H1 (cell line): Measurements from ENCODE around the gene ARHGAP32. TPM values are rescaled to one million over a fixed set of nuclear protein-coding genes. Genes with fewer than 3 reads are reported as not detected.
A peak's percentile ranks its signal among the peaks of the same experiment; 100 is the strongest.

ENCODE experiments used
- CTCF ChIA-PET: fragments of 300-600 bp; sonication (Branson Sonifier 250); formaldehyde crosslinking; loops from one replicate; lab custom pipeline; 2021; ENCODE audit not compliant: partially characterized antibody; lab: Charles Lee
- POLR2A ChIA-PET: fragments of 300-600 bp; sonication (Branson Sonifier 250); formaldehyde crosslinking; loops from one replicate; lab custom pipeline; 2021; ENCODE audit warnings: inconsistent platforms; ENCODE audit not compliant: partially characterized antibody; lab: Charles Lee
- DNase-seq, 2 experiments: peaks; one replicate each; pipeline versions ENCODE4 v3.0.0 to v3.0.0-alpha.2; 2010 to 2022; ENCODE audit warnings: low spot score in 2 of 2, low read depth in 1 of 2, mixed read lengths in 1 of 2
- FAIRE-seq: peaks from 2 replicates; lab custom pipeline; 2011; peaks lifted over from hg19 to GRCh38; lab: Jason Lieb, UNC
- H2AFZ ChIP-seq: 2 replicates; pipeline ENCODE4 v1.8.1; 2012; ENCODE audit warnings: low read length, inconsistent platforms
- H2AK5ac ChIP-seq: 2 replicates; pipeline ENCODE4 v1.6.1; 2013; ENCODE audit warnings: low read depth, low read length
- H2BK120ac ChIP-seq: replicated peaks from 2 replicates; pipeline ENCODE3; 2013; ENCODE audit warnings: low read depth, low read length, inconsistent platforms
- H2BK12ac ChIP-seq: 2 replicates; pipeline ENCODE4 v1.6.1; 2013; ENCODE audit warnings: low read depth, low read length
- H2BK15ac ChIP-seq: 2 replicates; pipeline ENCODE4 v1.6.1; 2013; ENCODE audit warnings: low read length
- H2BK20ac ChIP-seq: 2 replicates; pipeline ENCODE4 v1.6.1; 2013; ENCODE audit warnings: low read length
- H2BK5ac ChIP-seq: 2 replicates; pipeline ENCODE4 v1.6.1; 2013; ENCODE audit warnings: low read depth, low read length
- H3K14ac ChIP-seq: 2 replicates; pipeline ENCODE4 v1.6.1; 2013; ENCODE audit warnings: inconsistent platforms; ENCODE audit not compliant: insufficient read length
- H3K18ac ChIP-seq: 2 replicates; pipeline ENCODE4 v1.6.1; 2013; ENCODE audit warnings: low read length; ENCODE audit errors: extremely low read depth
- H3K23ac ChIP-seq: 2 replicates; pipeline ENCODE4 v1.6.1; 2013; ENCODE audit warnings: inconsistent platforms; ENCODE audit not compliant: insufficient read length
- H3K23me2 ChIP-seq: 2 replicates; pipeline ENCODE4 v1.6.1; 2013; ENCODE audit warnings: low read depth, low read length
- H3K27ac ChIP-seq: 2 replicates; pipeline ENCODE4 v1.6.1; 2011; ENCODE audit warnings: low read depth, low read length, inconsistent platforms
- H3K27me3 ChIP-seq, 4 experiments: replicated peaks in 1 of 4; 1 replicate in 1 of 4; 2 replicates in 3 of 4; pipeline versions ENCODE4 v1.6.1 to v1.8.1; 2011 to 2013; ENCODE audit warnings: low read length in 3 of 4, mild to moderate bottlenecking in 3 of 4, inconsistent platforms in 2 of 4, mixed read lengths in 2 of 4, moderate library complexity in 1 of 4; ENCODE audit not compliant: control insufficient read depth in 3 of 4, insufficient read depth in 3 of 4; ENCODE audit errors: extremely low read depth in 1 of 4
- H3K36me3 ChIP-seq, 4 experiments: 2 replicates each; pipeline versions ENCODE4 v1.6.1 to v1.8.1; 2011 to 2013; ENCODE audit warnings: mild to moderate bottlenecking in 4 of 4, low read length in 3 of 4, moderate library complexity in 2 of 4, control low read depth in 1 of 4, inconsistent platforms in 1 of 4; ENCODE audit not compliant: insufficient read depth in 4 of 4, control insufficient read depth in 2 of 4
- H3K4ac ChIP-seq: replicated peaks from 2 replicates; pipeline ENCODE3; 2013; ENCODE audit warnings: low read length, low read depth, mixed read lengths, inconsistent platforms; ENCODE audit not compliant: insufficient read length
- H3K4me1 ChIP-seq, 4 experiments: replicated peaks in 1 of 4; 1 replicate in 1 of 4; 2 replicates in 3 of 4; pipeline versions ENCODE4 v1.6.1 to v1.8.1; 2011 to 2013; ENCODE audit warnings: low read length in 3 of 4, inconsistent platforms in 2 of 4, mixed read lengths in 1 of 4; ENCODE audit not compliant: insufficient read depth in 4 of 4, control insufficient read depth in 3 of 4
- H3K4me2 ChIP-seq, 2 experiments: 2 replicates each; pipeline versions ENCODE4 v1.6.1 to v1.8.1; 2011 to 2013; ENCODE audit warnings: low read depth in 2 of 2, low read length in 2 of 2, control low read depth in 1 of 2, inconsistent platforms in 1 of 2, mild to moderate bottlenecking in 1 of 2; ENCODE audit not compliant: insufficient read depth in 1 of 2
- H3K4me3 ChIP-seq, 4 experiments: fragments of 200-600, 300-600 bp in 1 of 4; sonication (generic), shearing (Covaris generic), sonication (Bioruptor Twin) in 1 of 4; 2 replicates each; pipeline versions ENCODE4 v1.5.1 to v1.8.1; 2011 to 2016; ENCODE audit warnings: low read length in 4 of 4, low read depth in 3 of 4, control low read depth in 2 of 4, inconsistent platforms in 2 of 4, mild to moderate bottlenecking in 2 of 4, mixed read lengths in 1 of 4, moderate library complexity in 1 of 4; ENCODE audit not compliant: insufficient read depth in 2 of 4; ENCODE audit errors: extremely low read depth in 1 of 4
- H3K56ac ChIP-seq: replicated peaks from 2 replicates; pipeline ENCODE3; 2013; ENCODE audit warnings: low read depth, mild to moderate bottlenecking, mixed read lengths, low read length, inconsistent platforms; ENCODE audit not compliant: insufficient read length
- H3K79me1 ChIP-seq: 2 replicates; pipeline ENCODE4 v1.6.1; 2013; ENCODE audit warnings: low read depth, low read length, control low read depth
- H3K79me2 ChIP-seq, 2 experiments: 2 replicates each; pipeline versions ENCODE4 v1.6.1 to v1.8.1; 2012 to 2013; ENCODE audit warnings: low read length in 2 of 2, mild to moderate bottlenecking in 2 of 2, inconsistent platforms in 1 of 2; ENCODE audit not compliant: insufficient read depth in 2 of 2, control insufficient read depth in 1 of 2
- H3K9ac ChIP-seq, 4 experiments: replicated peaks in 1 of 4; 1 replicate in 1 of 4; 2 replicates in 3 of 4; pipeline versions ENCODE4 v1.6.1 to v1.8.1; 2011 to 2013; ENCODE audit warnings: low read depth in 3 of 4, low read length in 3 of 4, control low read depth in 2 of 4, mild to moderate bottlenecking in 2 of 4, moderate library complexity in 2 of 4, inconsistent platforms in 1 of 4; ENCODE audit errors: extremely low read depth in 1 of 4
- H3K9me3 ChIP-seq, 2 experiments: 2 replicates each; pipeline versions ENCODE4 v1.6.1 to v1.8.1; 2012 to 2013; ENCODE audit warnings: mild to moderate bottlenecking in 2 of 2, moderate library complexity in 2 of 2, control low read depth in 1 of 2, inconsistent platforms in 1 of 2, low read depth in 1 of 2, low read length in 1 of 2, mixed read lengths in 1 of 2; ENCODE audit not compliant: insufficient read depth in 2 of 2
- H4K20me1 ChIP-seq, 2 experiments: replicated peaks in 1 of 2; 2 replicates each; pipeline versions ENCODE3 to v1.8.1; 2011 to 2013; ENCODE audit warnings: inconsistent platforms in 2 of 2, low read length in 2 of 2, mild to moderate bottlenecking in 1 of 2; ENCODE audit not compliant: insufficient read depth in 2 of 2, control insufficient read depth in 1 of 2
- H4K5ac ChIP-seq: 2 replicates; pipeline ENCODE4 v1.6.1; 2013; ENCODE audit warnings: low read length, low read depth, mixed read lengths, inconsistent platforms; ENCODE audit not compliant: insufficient read length
- H4K8ac ChIP-seq: 2 replicates; pipeline ENCODE4 v1.8.0; 2013; ENCODE audit warnings: mild to moderate bottlenecking, moderate library complexity, low read length, inconsistent platforms; ENCODE audit not compliant: insufficient read depth; ENCODE audit errors: extremely low read depth
- H4K91ac ChIP-seq: replicated peaks from 2 replicates; pipeline ENCODE3; 2013; ENCODE audit warnings: low read length, mixed read lengths, inconsistent platforms; ENCODE audit not compliant: insufficient read length
- EGR1 ChIP-seq: IDR thresholded peaks from 2 replicates; pipeline ENCODE4 v1.6.1; 2011; ENCODE audit warnings: low read depth, low read length, borderline replicate concordance
- FOSL1 ChIP-seq: IDR thresholded peaks from 2 replicates; pipeline ENCODE4 v1.6.1; 2011; ENCODE audit warnings: mild to moderate bottlenecking, low read depth, low read length, moderate library complexity; ENCODE audit not compliant: insufficient read depth
- GABPA ChIP-seq: IDR thresholded peaks from 2 replicates; pipeline ENCODE4 v1.6.1; 2011; ENCODE audit warnings: mild to moderate bottlenecking, low read length, moderate library complexity, borderline replicate concordance; ENCODE audit not compliant: insufficient read depth
- GTF2F1 ChIP-seq: IDR thresholded peaks from 2 replicates; pipeline ENCODE4 v1.6.1; 2012; ENCODE audit warnings: low read depth, low read length, improper control_type of control experiment, borderline replicate concordance
- HDAC6 ChIP-seq: IDR thresholded peaks from one replicate; pipeline ENCODE4 v1.7.1; 2012; ENCODE audit warnings: low read depth, mild to moderate bottlenecking, inconsistent platforms, low read length, moderate library complexity
- KDM1A ChIP-seq: fragments of 200-600, 300-600 bp; sonication (generic); IDR thresholded peaks from 2 replicates; pipeline ENCODE4 v1.7.1; 2016; ENCODE audit warnings: mild to moderate bottlenecking, low read length, borderline replicate concordance
- KDM4A ChIP-seq: IDR thresholded peaks from one replicate; pipeline ENCODE4 v1.7.1; 2012; ENCODE audit warnings: low read depth, mild to moderate bottlenecking, moderate library complexity, low read length, inconsistent platforms; ENCODE audit not compliant: severe bottlenecking
- POLR2A ChIP-seq, 2 experiments: IDR thresholded peaks; 1 replicate in 1 of 2; 2 replicates in 1 of 2; pipeline ENCODE4 v1.6.1; 2011; ENCODE audit warnings: low read depth in 2 of 2, low read length in 2 of 2, mild to moderate bottlenecking in 2 of 2; ENCODE audit errors: control extremely low read depth in 1 of 2
- POLR2AphosphoS5 ChIP-seq: IDR thresholded peaks from 2 replicates; pipeline ENCODE4 v1.6.1; 2011; ENCODE audit warnings: low read depth, low read length
- RFX5 ChIP-seq: IDR thresholded peaks from 2 replicates; pipeline ENCODE4 v1.6.1; 2011; ENCODE audit warnings: low read depth, low read length, improper control_type of control experiment, borderline replicate concordance
- YY1 ChIP-seq: IDR thresholded peaks from 2 replicates; pipeline ENCODE4 v1.6.1; 2011; ENCODE audit warnings: low read depth, mild to moderate bottlenecking, low read length
- WGBS, 2 experiments: shearing (Covaris generic) in 1 of 2; methylation state at CpG; one replicate each; pipeline versions ENCODE4 v1.1.6 to v1.1.7; 2013 to 2015; ENCODE audit warnings: low lambda C conversion rate in 2 of 2, mixed read lengths in 2 of 2, inconsistent platforms in 1 of 2, low coverage in 1 of 2, missing lambda C conversion rate in 1 of 2; ENCODE audit not compliant: insufficient replicate concordance in 2 of 2, insufficient coverage in 1 of 2, insufficient read length in 1 of 2; ENCODE audit errors: extremely low coverage in 1 of 2, missing lambda C conversion rate in 1 of 2; 5-methylcytosine and 5-hydroxymethylcytosine counted together
- polyA plus RNA-seq, 7 experiments: library from polyadenylated mRNA; depleted of rRNA in 3 of 7; stranded (reverse) in 5 of 7; unstranded in 2 of 7; fragments of >200 nt in 5 of 7; fragments of 200-250 nt in 2 of 7; gene quantifications; 1 replicate in 5 of 7; 2 replicates in 1 of 7; 4 replicates in 1 of 7; pipeline versions ENCODE4 v1.2.1 to v1.2.3, GENCODE V29; 2011 to 2013; ENCODE audit warnings: missing spikeins in 2 of 7, mixed read lengths in 2 of 7
- total RNA-seq: library from RNA; stranded (reverse); fragmentation: NEBNext Ultra II Directional; extraction: Animal tissue kit (Norgen Biotek cat#: 25700); gene quantifications from 2 replicates; pipeline ENCODE4 v1.2.1, GENCODE V29; 2021
- TF ChIP-seq, protein P1 (sequence below): IDR thresholded peaks from 2 replicates; pipeline ENCODE4 v1.6.1; 2012; ENCODE audit warnings: inconsistent platforms
- TF ChIP-seq, protein P2 (sequence below): IDR thresholded peaks from 2 replicates; pipeline ENCODE4 v1.6.1; 2011; ENCODE audit warnings: low read depth, mild to moderate bottlenecking, low read length; ENCODE audit not compliant: insufficient read depth

ARHGAP32 gene
- total and polyA plus RNA-seq, 2 of the 8 experiments (the other 6 are each of a cell fraction or from before 2014, with no cell fraction given): 13.7 to 30.0 TPM

DNA sequence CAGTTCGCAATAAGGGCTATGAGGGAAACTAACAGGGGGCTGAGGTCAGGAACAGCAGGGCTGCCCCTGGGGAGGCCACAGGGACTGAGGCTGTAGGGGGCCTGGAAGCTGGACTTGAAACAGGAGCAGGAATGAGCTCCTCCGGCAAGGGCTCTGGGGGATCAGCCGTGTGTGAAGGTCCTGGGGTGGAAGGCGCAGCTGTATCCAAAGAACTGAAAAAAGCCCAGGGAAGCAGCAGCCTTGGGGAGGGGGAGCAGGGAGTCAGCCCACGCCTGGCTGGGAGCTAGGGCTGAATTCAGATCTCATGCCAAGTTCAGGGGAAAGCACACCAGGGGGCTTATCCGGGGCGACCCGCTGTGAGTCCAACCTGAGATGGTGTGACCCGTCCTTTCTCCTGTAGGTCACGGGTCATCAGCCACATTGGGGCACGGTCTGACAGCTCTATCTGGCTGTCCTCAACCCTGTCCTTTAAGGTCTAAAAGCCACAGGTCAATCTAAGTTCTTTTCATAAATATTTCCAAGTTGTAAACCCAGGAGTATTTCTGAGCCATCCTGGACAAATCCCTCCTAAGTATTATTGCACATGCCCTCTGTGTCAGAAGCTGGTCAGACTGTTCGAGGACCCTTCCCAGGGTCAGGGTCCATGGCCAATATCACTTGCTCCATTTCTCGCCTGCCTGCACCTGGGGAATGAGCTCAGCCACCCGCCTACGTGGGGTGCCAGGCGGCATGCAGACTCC lies 267.4 kb downstream of the ARHGAP32 start:
- Histone ChIP-seq H3K79me1 (no peaks in the 10 kb centered on the region), H3K23ac (no peak overlapping the region), H3K18ac (no peak overlapping the region), H3K27me3 (peaks cover 2 to 38% (median 27%) of the 10 kb centered on the region in 4 experiments), H3K36me3 (no peaks in the 10 kb centered on the region), H2AK5ac (no peak overlapping the region), H3K4me2 (no peak overlapping the region), H3K79me2 (no peaks in the 10 kb centered on the region), H3K14ac (no peak overlapping the region), H3K56ac (no peak overlapping the region), H2BK5ac (no peak overlapping the region), H3K4ac (no peak overlapping the region), H3K9ac (no peak overlapping the region), H3K4me1 (peaks cover 5 to 36% (median 14%) of the 10 kb centered on the region in 4 experiments), H3K23me2 (no peaks in the 10 kb centered on the region), H4K20me1 (no peaks in the 10 kb centered on the region), H2AFZ (no peak overlapping the region), H2BK15ac (no peak overlapping the region), H4K8ac (peak overlapping the region; percentile 30; the same call in 1 of the 2 replicates), H2BK20ac (no peak overlapping the region), H4K91ac (no peak overlapping the region), H3K4me3 (no peak overlapping the region), H2BK12ac (no peak overlapping the region), H4K5ac (no peak overlapping the region), H3K9me3 (no peaks in the 10 kb centered on the region), H2BK120ac (no peak overlapping the region), H3K27ac (no peak overlapping the region)
- TF ChIP-seq RFX5 (no peak), POLR2A (IDR thresholded peaks at IDR 0.05; ENCODE audit: control extremely low read depth in 1 of 2, low read depth in 2 of 2, low read length in 2 of 2) (no peak), FOSL1 (no peak), HDAC6 (no peak), EGR1 (no peak), YY1 (no peak), POLR2AphosphoS5 (no peak), GABPA (no peak), KDM4A (no peak), GTF2F1 (no peak), KDM1A (no peak)
- TF ChIP-seq, protein P1, sequence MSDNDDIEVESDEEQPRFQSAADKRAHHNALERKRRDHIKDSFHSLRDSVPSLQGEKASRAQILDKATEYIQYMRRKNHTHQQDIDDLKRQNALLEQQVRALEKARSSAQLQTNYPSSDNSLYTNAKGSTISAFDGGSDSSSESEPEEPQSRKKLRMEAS: no peak
- TF ChIP-seq, protein P2, sequence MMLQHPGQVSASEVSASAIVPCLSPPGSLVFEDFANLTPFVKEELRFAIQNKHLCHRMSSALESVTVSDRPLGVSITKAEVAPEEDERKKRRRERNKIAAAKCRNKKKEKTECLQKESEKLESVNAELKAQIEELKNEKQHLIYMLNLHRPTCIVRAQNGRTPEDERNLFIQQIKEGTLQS: no peak
- ChIA-PET POLR2A (no interaction called here), CTCF (interaction anchor here (0.8 to 7.8 kb wide), 13 partner anchors 7 to 792 kb away, joined by 3 to 77 read pairs (median 4); no protein-coding TSS in a partner anchor)
- WGBS, 2 experiments: 77% methylated on average over 16 of the region's 16 CpGs; no CpG with 5 or more reads in 1 of the 2 experiments
- FAIRE-seq: no peak
- no peak for DNase-seq
